ENCODE results near the gene STK36. TPM values are rescaled to one million over a fixed set of nuclear protein-coding genes. Genes with fewer than 3 reads are reported as not detected.

The STK36 gene
- total RNA-seq, 6 experiments from 2014 or later: 20.0 to 31.0 (median 23.8) TPM

DNA sequence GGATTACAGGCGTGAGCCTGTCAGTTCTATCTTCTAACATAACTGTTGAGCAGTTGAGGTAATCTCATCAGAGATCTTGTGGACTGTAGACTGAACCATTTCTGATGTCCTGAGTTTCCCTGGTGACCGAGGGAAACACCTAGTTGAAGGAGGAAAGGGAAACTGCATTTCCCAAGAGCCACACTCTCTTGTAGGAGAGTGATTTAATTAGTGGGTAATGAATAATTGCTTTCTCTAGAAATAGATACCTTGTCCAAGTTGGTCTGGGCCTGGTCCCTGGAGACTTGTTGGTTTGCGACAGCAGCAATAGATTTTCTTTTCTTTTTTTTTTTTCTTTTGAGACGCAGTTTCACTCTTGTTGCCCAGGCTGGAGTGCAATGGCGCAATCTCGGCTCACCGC, 46.2 kb downstream of the STK36 start:
- TF ChIP-seq, protein P1, sequence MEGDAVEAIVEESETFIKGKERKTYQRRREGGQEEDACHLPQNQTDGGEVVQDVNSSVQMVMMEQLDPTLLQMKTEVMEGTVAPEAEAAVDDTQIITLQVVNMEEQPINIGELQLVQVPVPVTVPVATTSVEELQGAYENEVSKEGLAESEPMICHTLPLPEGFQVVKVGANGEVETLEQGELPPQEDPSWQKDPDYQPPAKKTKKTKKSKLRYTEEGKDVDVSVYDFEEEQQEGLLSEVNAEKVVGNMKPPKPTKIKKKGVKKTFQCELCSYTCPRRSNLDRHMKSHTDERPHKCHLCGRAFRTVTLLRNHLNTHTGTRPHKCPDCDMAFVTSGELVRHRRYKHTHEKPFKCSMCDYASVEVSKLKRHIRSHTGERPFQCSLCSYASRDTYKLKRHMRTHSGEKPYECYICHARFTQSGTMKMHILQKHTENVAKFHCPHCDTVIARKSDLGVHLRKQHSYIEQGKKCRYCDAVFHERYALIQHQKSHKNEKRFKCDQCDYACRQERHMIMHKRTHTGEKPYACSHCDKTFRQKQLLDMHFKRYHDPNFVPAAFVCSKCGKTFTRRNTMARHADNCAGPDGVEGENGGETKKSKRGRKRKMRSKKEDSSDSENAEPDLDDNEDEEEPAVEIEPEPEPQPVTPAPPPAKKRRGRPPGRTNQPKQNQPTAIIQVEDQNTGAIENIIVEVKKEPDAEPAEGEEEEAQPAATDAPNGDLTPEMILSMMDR (IDR thresholded peaks at IDR 0.05): no peak
- Mint-ChIP-seq H3K4me3 (no peak overlapping the region), H3K27me3 (ENCODE audit: insufficient read depth) (no peaks in the 10 kb centered on the region), H3K27ac (no peak overlapping the region), H3K36me3 (ENCODE audit: low read depth) (peaks cover 10% of the 10 kb centered on the region; the same call in 1 of the 2 replicates), H3K9me3 (no peaks in the 10 kb centered on the region), H3K4me1 (ENCODE audit: low read depth) (peaks cover 24% of the 10 kb centered on the region)
- no peak for DNase-seq

DNA sequence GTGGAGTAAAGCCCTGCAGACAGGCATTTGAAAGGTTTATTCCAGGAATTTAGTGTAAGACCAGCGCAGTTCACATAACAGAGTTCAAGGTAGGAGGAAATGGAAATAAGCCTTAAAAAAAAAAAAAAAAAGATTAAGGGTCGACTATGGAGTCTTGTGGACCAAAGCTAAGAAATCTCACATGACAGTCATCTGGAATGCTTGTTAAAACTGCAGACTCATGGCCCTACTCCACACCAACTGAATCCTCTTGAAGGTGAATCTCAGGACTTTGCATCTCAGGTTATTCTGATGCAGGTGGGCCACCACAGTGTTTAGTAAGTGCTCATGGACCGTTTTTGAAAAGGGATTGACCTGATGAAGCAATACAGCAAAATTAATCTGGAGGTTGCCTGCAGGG, 47.6 kb downstream of the STK36 start:
- peaks cover 10% of the 10 kb centered on the region; the same call in 1 of the 2 replicates for H3K36me3 Mint-ChIP-seq (ENCODE audit: low read depth)
- no peak for DNase-seq
- H3K27me3 Mint-ChIP-seq (ENCODE audit: insufficient read depth): no peaks in the 10 kb centered on the region
- peaks cover 22% of the 10 kb centered on the region for H3K4me1 Mint-ChIP-seq (ENCODE audit: low read depth)
- TF ChIP-seq, protein P1 (IDR thresholded peaks at IDR 0.05): no peak
- no peak overlapping the region for H3K27ac Mint-ChIP-seq
- no peak overlapping the region for H3K4me3 Mint-ChIP-seq
- H3K9me3 Mint-ChIP-seq: no peaks in the 10 kb centered on the region

DNA sequence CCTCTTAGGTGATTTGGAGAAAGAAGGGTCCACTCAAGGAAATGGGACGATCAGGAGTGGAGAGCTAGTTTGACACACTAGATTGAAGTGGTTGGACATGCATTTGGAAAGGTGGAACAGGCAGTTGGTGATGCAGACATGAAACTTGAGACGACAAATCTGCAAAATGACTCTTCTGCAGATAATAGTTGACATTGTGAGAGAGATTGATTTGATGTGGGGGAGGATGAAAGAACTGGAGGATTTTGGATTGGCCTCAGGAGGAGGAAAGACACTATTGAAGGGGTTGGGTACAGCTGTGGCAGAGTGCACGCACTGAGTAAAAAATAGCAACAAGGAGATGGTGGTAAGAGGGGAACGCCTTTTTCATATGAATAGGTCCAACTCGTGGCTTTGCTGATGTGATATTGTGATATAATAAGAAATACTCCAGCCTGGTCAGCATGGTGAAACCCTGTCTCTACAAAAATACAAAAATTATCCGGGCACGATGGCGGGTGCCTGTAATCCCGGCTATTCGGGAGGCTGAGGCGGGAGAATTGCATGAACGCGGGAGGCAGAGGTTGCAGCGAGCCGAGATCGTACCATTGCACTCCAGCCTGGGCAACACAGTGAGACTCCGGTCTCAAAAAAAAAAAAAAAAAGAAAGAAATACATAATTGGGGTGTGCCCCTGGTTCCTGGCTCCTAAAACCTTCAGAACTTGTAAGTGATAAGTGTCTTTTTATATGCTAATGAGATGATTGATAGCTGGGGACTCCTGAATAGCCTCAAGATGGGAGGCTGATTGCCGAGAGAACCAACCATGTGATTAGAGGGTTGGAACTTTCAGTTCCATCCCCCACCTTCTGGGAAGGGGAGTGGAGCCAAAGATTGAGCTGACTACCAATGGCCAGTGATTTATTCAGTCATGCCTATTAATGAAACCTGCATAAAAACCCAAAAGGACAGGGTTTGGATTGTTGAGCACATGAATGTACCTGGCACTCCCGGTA, 48.5 kb downstream of the STK36 start:
- H3K27ac Mint-ChIP-seq: no peak overlapping the region
- H3K4me3 Mint-ChIP-seq: no peak overlapping the region
- peaks cover 10% of the 10 kb centered on the region; the same call in 1 of the 2 replicates for H3K36me3 Mint-ChIP-seq (ENCODE audit: low read depth)
- H3K27me3 Mint-ChIP-seq (ENCODE audit: insufficient read depth): no peaks in the 10 kb centered on the region
- TF ChIP-seq, protein P1 (IDR thresholded peaks at IDR 0.05): no peak
- H3K4me1 Mint-ChIP-seq (ENCODE audit: low read depth): peaks cover 22% of the 10 kb centered on the region
- DNase-seq: no peak
- H3K9me3 Mint-ChIP-seq: no peaks in the 10 kb centered on the region

DNA sequence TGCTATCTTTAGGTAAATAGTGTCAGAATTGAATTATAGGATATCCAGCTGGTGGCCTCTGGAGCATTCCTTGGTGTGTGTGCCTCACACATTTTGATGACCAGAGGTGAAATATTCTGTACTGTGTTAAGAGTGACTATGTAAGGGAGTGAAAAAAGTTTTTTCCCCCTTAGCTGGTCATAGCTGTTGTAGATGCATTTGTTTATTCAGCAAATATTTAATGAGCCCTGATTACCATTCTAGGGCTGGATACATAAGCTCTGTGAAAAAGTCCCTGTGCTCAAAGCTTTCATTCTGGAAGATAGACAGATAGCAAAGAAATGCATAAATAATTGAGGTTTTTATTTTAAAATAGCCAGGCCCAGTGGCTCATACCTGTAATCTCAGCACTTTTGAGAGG, 49.6 kb downstream of the STK36 start:
- peaks cover 22% of the 10 kb centered on the region for H3K4me1 Mint-ChIP-seq (ENCODE audit: low read depth)
- peaks cover 8% of the 10 kb centered on the region for H3K9me3 Mint-ChIP-seq

DNA sequence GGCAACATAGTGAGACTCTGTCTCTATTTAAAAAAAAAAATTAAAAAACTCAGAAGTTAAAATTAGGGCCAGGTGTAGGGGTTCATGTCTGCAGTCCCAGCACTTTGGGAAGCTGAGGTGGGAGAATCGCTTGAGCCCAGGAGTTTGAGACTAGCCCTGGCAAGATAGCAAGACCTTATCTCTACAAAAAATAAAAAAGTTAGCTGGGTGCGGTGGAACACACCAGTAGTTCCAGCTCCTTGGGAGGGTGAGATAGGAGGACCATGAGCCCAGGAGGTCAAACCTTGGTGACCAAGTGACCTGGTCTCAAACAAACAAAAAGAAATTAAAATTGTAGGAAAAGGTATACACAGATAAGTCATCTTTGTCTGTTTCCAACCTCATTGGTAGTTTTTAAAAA, 50.0 kb downstream of the STK36 start:
- H3K9me3 Mint-ChIP-seq: peaks cover 11% of the 10 kb centered on the region
- TF ChIP-seq, protein P1 (IDR thresholded peaks at IDR 0.05): no peak
- no peak overlapping the region for H3K27ac Mint-ChIP-seq
- peaks cover 22% of the 10 kb centered on the region for H3K4me1 Mint-ChIP-seq (ENCODE audit: low read depth)
- peaks cover 17% of the 10 kb centered on the region for H3K36me3 Mint-ChIP-seq (ENCODE audit: low read depth)
- H3K4me3 Mint-ChIP-seq: no peak overlapping the region
- no peaks in the 10 kb centered on the region for H3K27me3 Mint-ChIP-seq (ENCODE audit: insufficient read depth)
- no peak for DNase-seq

More for the DNA sequence above, 49.6 kb downstream of the STK36 start:
- DNase-seq: no peak
- Mint-ChIP-seq H3K4me3 (no peak overlapping the region), H3K27me3 (ENCODE audit: insufficient read depth) (no peaks in the 10 kb centered on the region), H3K36me3 (ENCODE audit: low read depth) (peaks cover 15% of the 10 kb centered on the region), H3K27ac (no peak overlapping the region)
- TF ChIP-seq, protein P1 (IDR thresholded peaks at IDR 0.05): no peak

All from HFFc6 (cell line).